Astrocyte (in vitro differentiated cells and primary cell): ENCODE results near the gene TPH2.

Experiments used
- CTCF ChIP-seq: IDR thresholded peaks from 2 replicates; pipeline ENCODE4 v1.5.1; 2011; ENCODE audit warnings: low read depth, mild to moderate bottlenecking, inconsistent platforms, low read length, moderate library complexity; ENCODE audit not compliant: insufficient read depth
- EZH2 ChIP-seq: IDR thresholded peaks from 2 replicates; pipeline ENCODE4 v1.6.1; 2012; ENCODE audit warnings: mild to moderate bottlenecking, low read length, inconsistent platforms; ENCODE audit not compliant: insufficient read depth

- TF ChIP-seq CTCF (no peak), EZH2 (no peak)
These were observed 62.5 kb downstream of the TPH2 start for GRCh38 chr12:72000969-72001648.
